HepG2 (cell line): ENCODE data around the gene BUB1B. TPM values are rescaled to one million over a fixed set of nuclear protein-coding genes. Genes with fewer than 3 reads are reported as not detected.
"Not testable (repeated sequence)": the region's sequence is repeated elsewhere in the genome, so short reads cannot be mapped to it uniquely, and the experiment has no call there.

Source experiments
- ATAC-seq: fragments of 200-7000 bp; cut with Tn5 transposase; 3 replicates; pipeline ENCODE4 v1.9.1; 2020; ENCODE audit warnings: mild to moderate bottlenecking, moderate library complexity
- BruUV-seq: library from RNA; stranded (reverse); fragments of 400-500 nt; replicated peaks from 2 replicates; lab custom pipeline; 2021; lab: Mats Ljungman, UMichigan
- CTCF ChIA-PET: fragments of 300-600 bp; formaldehyde crosslinking; extraction: SDS; loops from one replicate; lab custom pipeline; 2021; ENCODE audit warnings: low total read pairs, inconsistent platforms, low intra/inter-chr PET ratio; lab: Yijun Ruan, JAX
- POLR2A ChIA-PET: fragments of 350-600 bp; sonication (Branson Sonifier 250); formaldehyde crosslinking; loops from one replicate; lab custom pipeline; 2020; ENCODE audit warnings: antibody characterized with exemption, inconsistent platforms; lab: Yijun Ruan, JAX
- DNase-seq: peaks from one replicate; pipeline ENCODE4 v3.0.0-alpha.2; 2015; ENCODE audit warnings: low spot score
- FAIRE-seq: peaks from 3 replicates; lab custom pipeline; 2011; peaks lifted over from hg19 to GRCh38; lab: Jason Lieb, UNC
- H2AFZ ChIP-seq: one replicate; pipeline ENCODE4 v1.6.1; 2011; ENCODE audit warnings: low read length, inconsistent platforms
- H3K27ac ChIP-seq: fragments of 300-600 bp; 3 replicates; pipeline ENCODE4 v1.8.0; 2011; ENCODE audit warnings: mixed run types, mild to moderate bottlenecking, mixed read lengths, low read length, inconsistent platforms; ENCODE audit not compliant: insufficient read depth; ENCODE audit errors: extremely low read length
- H3K27me3 ChIP-seq, 2 experiments: fragments of 200-600 bp in 1 of 2; 2 replicates in 1 of 2; 3 replicates in 1 of 2; pipeline versions ENCODE4 v1.6.0 to v1.8.0; 2011; ENCODE audit warnings: low read length in 2 of 2, mild to moderate bottlenecking in 2 of 2, moderate library complexity in 2 of 2, inconsistent platforms in 1 of 2; ENCODE audit not compliant: insufficient read depth in 2 of 2, control insufficient read depth in 1 of 2
- H3K36me3 ChIP-seq, 2 experiments: fragments of 200-600 bp in 1 of 2; replicated peaks in 1 of 2; 2 replicates in 1 of 2; 3 replicates in 1 of 2; pipeline versions ENCODE4 v1.5.1 to v1.8.0; 2011; ENCODE audit warnings: low read length in 2 of 2, inconsistent platforms in 1 of 2; ENCODE audit not compliant: insufficient read depth in 2 of 2, control insufficient read depth in 1 of 2
- H3K4me1 ChIP-seq: 2 replicates; pipeline ENCODE4 v1.5.1; 2012; ENCODE audit warnings: low read length, inconsistent platforms; ENCODE audit not compliant: insufficient read depth
- H3K4me2 ChIP-seq: 2 replicates; pipeline ENCODE4 v1.6.0; 2011; ENCODE audit warnings: low read depth, low read length, inconsistent platforms
- H3K4me3 ChIP-seq, 3 experiments: fragments of 200-600 bp in 1 of 3; sonication (generic), shearing (Covaris generic) in 1 of 3; replicated peaks in 1 of 3; 2 replicates each; pipeline ENCODE4 v1.5.1; 2011 to 2016; ENCODE audit warnings: low read length in 3 of 3, inconsistent platforms in 2 of 3, low read depth in 2 of 3, mild to moderate bottlenecking in 2 of 3, control low read depth in 1 of 3, mixed read lengths in 1 of 3; ENCODE audit not compliant: insufficient read depth in 1 of 3
- H3K79me2 ChIP-seq: one replicate; pipeline ENCODE4 v1.6.1; 2011; ENCODE audit warnings: low read length, inconsistent platforms; ENCODE audit not compliant: insufficient read depth
- H3K9ac ChIP-seq: 2 replicates; pipeline ENCODE4 v1.6.0; 2011; ENCODE audit warnings: mild to moderate bottlenecking, low read depth, low read length, inconsistent platforms; ENCODE audit not compliant: insufficient read depth
- H3K9me3 ChIP-seq: 2 replicates; pipeline ENCODE4 v1.5.1; 2012; ENCODE audit warnings: mild to moderate bottlenecking, low read length
- H4K20me1 ChIP-seq: 2 replicates; pipeline ENCODE4 v1.6.0; 2011; ENCODE audit warnings: inconsistent platforms, mild to moderate bottlenecking, low read length, moderate library complexity; ENCODE audit not compliant: insufficient read depth
- ETV6 ChIP-seq: sonication (generic); formaldehyde crosslinking; conservative IDR thresholded peaks from 2 replicates; pipeline ENCODE4 v1.4.0; 2020; ENCODE audit warnings: missing genetic modification reagents
- ZNF121 ChIP-seq: sonication (generic); formaldehyde crosslinking; IDR thresholded peaks from 2 replicates; pipeline ENCODE4 v1.5.0; 2020; ENCODE audit warnings: mild to moderate bottlenecking, missing genetic modification reagents
- WGBS: methylation state at CpG from one replicate; pipeline ENCODE4 v1.1.6; 2017; ENCODE audit warnings: low lambda C conversion rate; 5-methylcytosine and 5-hydroxymethylcytosine counted together
- in situ Hi-C: cut with HindIII; loops from 2 replicates; pipeline ENCODE4 v1.10.0; 2017; ENCODE audit warnings: low pct_unique_long_range_greater_than_20kb; ENCODE audit not compliant: extremely low pct_ligation_motif_present
- intact Hi-C: fragments of 100-400 bp; cut with micrococcal nuclease; formaldehyde crosslinking; loops from one replicate; pipeline ENCODE4 v1.10.0; 2022; ENCODE audit not compliant: unreplicated experiment
- polyA plus RNA-seq, 8 experiments: library from polyadenylated mRNA; depleted of rRNA in 3 of 8; stranded (reverse) in 7 of 8; unstranded in 1 of 8; fragments of >200 nt; fragmentation: Illumina TruSeq in 4 of 8; extraction: Trizol in 4 of 8; gene quantifications; 2 replicates each; pipeline versions ENCODE4 v1.2.1 to v1.2.3, GENCODE V29; 2011 to 2016; ENCODE audit warnings: low read depth in 4 of 8, missing spikeins in 1 of 8, mixed read lengths in 1 of 8; ENCODE audit not compliant: insufficient read depth in 1 of 8
- total RNA-seq, 5 experiments: library from RNA; depleted of rRNA; stranded (reverse); fragments of >200 nt; fragmentation: Illumina TruSeq; extraction: Trizol; gene quantifications; 2 replicates each; pipeline ENCODE4 v1.2.3, GENCODE V29; 2016; ENCODE audit warnings: low read depth in 1 of 5
- TF ChIP-seq, protein P1 (sequence below): sonication (generic); formaldehyde crosslinking; IDR thresholded peaks from 2 replicates; pipeline ENCODE4 v1.5.0; 2020; ENCODE audit warnings: missing genetic modification reagents

The BUB1B gene
- total and polyA plus RNA-seq, 2 of the 13 experiments (the other 11 are each of a cell fraction or from before 2014, with no cell fraction given): 26.2 to 63.5 TPM

GRCh38 chr15:40163657-40164416 lies 3.0 kb downstream of the BUB1B start:
- H3K27me3 ChIP-seq: no peaks in the 10 kb centered on the region; a peak in 1 of 5 replicates
- ChIA-PET POLR2A (interaction anchor here (4.0 kb wide), 1 partner anchor 56 kb away, joined by 25 read pairs; the partner anchor contains the start of gene BMF), CTCF (no interaction called here)
- no peak overlapping the region for H2AFZ ChIP-seq
- ATAC-seq: no peak
- BruUV-seq: no TSS peak
- in situ Hi-C loops (loop anchor here (10.0 kb wide), 1 partner anchor 119 kb away; no protein-coding TSS in a partner anchor), intact Hi-C loops (loop anchor here (5.0 kb wide), 1 partner anchor 117 kb away; no protein-coding TSS in a partner anchor)
- H3K36me3 ChIP-seq: peaks cover 3 to 37% of the 10 kb centered on the region in 2 experiments; a peak in 4 of 5 replicates
- 95% methylated on average over 12 of the region's 12 CpGs for whole genome bisulfite sequencing
- H3K9me3 ChIP-seq: no peaks in the 10 kb centered on the region
- FAIRE-seq: no peak
- no peak overlapping the region for H3K9ac ChIP-seq
- H3K79me2 ChIP-seq: peaks cover 49% of the 10 kb centered on the region
- no peak for DNase-seq
- no peaks in the 10 kb centered on the region for H4K20me1 ChIP-seq
- peak overlapping the region in 1 of 3 experiments; percentile 91; a peak in 1 of 6 replicates for H3K4me3 ChIP-seq
- peak; percentile 38; the same call in 1 of the 2 replicates for TF ChIP-seq ZNF121 (CRISPR knock-in tag)
- TF ChIP-seq, protein P1, sequence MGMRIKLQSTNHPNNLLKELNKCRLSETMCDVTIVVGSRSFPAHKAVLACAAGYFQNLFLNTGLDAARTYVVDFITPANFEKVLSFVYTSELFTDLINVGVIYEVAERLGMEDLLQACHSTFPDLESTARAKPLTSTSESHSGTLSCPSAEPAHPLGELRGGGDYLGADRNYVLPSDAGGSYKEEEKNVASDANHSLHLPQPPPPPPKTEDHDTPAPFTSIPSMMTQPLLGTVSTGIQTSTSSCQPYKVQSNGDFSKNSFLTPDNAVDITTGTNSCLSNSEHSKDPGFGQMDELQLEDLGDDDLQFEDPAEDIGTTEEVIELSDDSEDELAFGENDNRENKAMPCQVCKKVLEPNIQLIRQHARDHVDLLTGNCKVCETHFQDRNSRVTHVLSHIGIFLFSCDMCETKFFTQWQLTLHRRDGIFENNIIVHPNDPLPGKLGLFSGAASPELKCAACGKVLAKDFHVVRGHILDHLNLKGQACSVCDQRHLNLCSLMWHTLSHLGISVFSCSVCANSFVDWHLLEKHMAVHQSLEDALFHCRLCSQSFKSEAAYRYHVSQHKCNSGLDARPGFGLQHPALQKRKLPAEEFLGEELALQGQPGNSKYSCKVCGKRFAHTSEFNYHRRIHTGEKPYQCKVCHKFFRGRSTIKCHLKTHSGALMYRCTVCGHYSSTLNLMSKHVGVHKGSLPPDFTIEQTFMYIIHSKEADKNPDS: no peak
- TF ChIP-seq ETV6 (CRISPR knock-in tag): no peak
- peaks cover 42% of the 10 kb centered on the region for H3K4me1 ChIP-seq
- H3K4me2 ChIP-seq: peak overlapping the region; percentile 83
- no peak overlapping the region for H3K27ac ChIP-seq

DNA sequence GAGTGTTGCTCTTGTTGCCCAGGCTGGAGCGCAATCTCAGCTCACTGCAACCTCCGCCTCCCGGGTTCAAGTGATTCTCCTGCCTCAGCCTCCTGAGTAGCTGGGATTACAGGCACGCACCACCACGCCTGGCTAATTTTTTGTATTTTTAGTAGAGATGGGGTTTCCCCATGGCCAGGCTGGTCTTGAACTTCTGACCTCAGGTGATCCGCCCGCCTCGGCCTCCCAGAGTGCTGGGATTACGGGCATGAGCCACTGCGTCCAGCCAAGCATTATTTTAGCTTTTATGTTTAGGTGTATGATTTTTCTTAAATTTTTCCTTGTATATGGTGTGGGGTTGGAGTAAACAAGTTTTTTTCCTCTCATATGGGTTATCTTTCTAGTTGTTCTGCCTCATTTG lies 6.5 kb downstream of the BUB1B start:
- CTCF ChIA-PET, H3K27ac ChIP-seq, H3K4me2 ChIP-seq, DNase-seq, FAIRE-seq, ATAC-seq, H4K20me1 ChIP-seq, H2AFZ ChIP-seq, intact Hi-C loops, H3K4me3 ChIP-seq, H3K9me3 ChIP-seq, H3K27me3 ChIP-seq, BruUV-seq, H3K9ac ChIP-seq: not testable (repeated sequence)
- peaks cover 20% of the 10 kb centered on the region for H3K4me1 ChIP-seq
- H3K79me2 ChIP-seq: peaks cover 34% of the 10 kb centered on the region
- in situ Hi-C loops: loop anchor here (10.0 kb wide), 1 partner anchor 123 kb away; no protein-coding TSS in a partner anchor
- H3K36me3 ChIP-seq: peaks cover 11 to 59% of the 10 kb centered on the region in 2 experiments; a peak in 4 of 5 replicates
- WGBS: 95% methylated on average over 10 of the region's 10 CpGs
- POLR2A ChIA-PET: interaction anchor here (0.6 kb wide), 1 partner anchor 275 kb away, joined by 3 read pairs; no protein-coding TSS in a partner anchor
